Right renal cortex interstitium (tissue), 3 donors: ENCODE measurements around the gene SEPTIN3. TPM values are rescaled to one million over a fixed set of nuclear protein-coding genes. Genes with fewer than 3 reads are reported as not detected.

Experiments
- DNase-seq, 3 donors: peaks; one replicate each; pipeline ENCODE4 v3.0.0-alpha.2; 2013; ENCODE audit warnings: low read depth in 3 of 3, low spot score in 2 of 3
- polyA plus RNA-seq, 3 donors: library from polyadenylated mRNA; unstranded; fragments of 120-200 nt; gene quantifications; one replicate each; pipeline ENCODE4 v1.2.1, GENCODE V29; 2013; ENCODE audit not compliant: insufficient read length in 3 of 3

SEPTIN3 gene
- polyA plus RNA-seq: 1 to 10 TPM; 5.7 to 7.2 (median 6.9) TPM

GRCh38 chr22:41969110-41969646 is at the start of gene SEPTIN3:
TSS of gene SEPTIN3 (plus strand) at chr22:41969443. CDS start at chr22:41971493, 2,050 bp downstream.
- DNase-seq: no peak

GRCh38 chr22:41920271-41920976 is 48.8 kb upstream of the SEPTIN3 start:
- no peak for DNase-seq

- no peak for DNase-seq
These were observed 46.9 kb upstream of the SEPTIN3 start for GRCh38 chr22:41922328-41922727.

GRCh38 chr22:41922940-41923594 is 46.2 kb upstream of the SEPTIN3 start:
- no peak for DNase-seq

GRCh38 chr22:41923595-41924276 is 45.5 kb upstream of the SEPTIN3 start:
- no peak for DNase-seq

- DNase-seq: no peak
These were observed 43.3 kb upstream of the SEPTIN3 start for GRCh38 chr22:41925783-41926460.

GRCh38 chr22:41927813-41928212 is 41.4 kb upstream of the SEPTIN3 start:
- DNase-seq: no peak

- DNase-seq: no peak
These were observed 40.4 kb upstream of the SEPTIN3 start for GRCh38 chr22:41928593-41929417.

GRCh38 chr22:41929418-41929810 is 39.8 kb upstream of the SEPTIN3 start:
- DNase-seq: no peak

- DNase-seq: no peak
These were observed 37.5 kb upstream of the SEPTIN3 start for GRCh38 chr22:41931701-41932269.

- no peak for DNase-seq
These were observed 36.9 kb upstream of the SEPTIN3 start for GRCh38 chr22:41932353-41932752.

GRCh38 chr22:41933411-41934177 is 35.6 kb upstream of the SEPTIN3 start:
- DNase-seq: no peak

- DNase-seq: no peak
These were observed 34.8 kb upstream of the SEPTIN3 start for GRCh38 chr22:41934284-41935014.

GRCh38 chr22:41935015-41935351 is 34.3 kb upstream of the SEPTIN3 start:
- no peak for DNase-seq

- DNase-seq: no peak
These were observed 33.7 kb upstream of the SEPTIN3 start for GRCh38 chr22:41935509-41935908.

GRCh38 chr22:41936894-41937169 is 32.4 kb upstream of the SEPTIN3 start:
- DNase-seq: no peak

- no peak for DNase-seq
These were observed 29.0 kb upstream of the SEPTIN3 start for GRCh38 chr22:41939981-41940831.
